ENCODE measurements around the gene DHODH.

DHODH gene

DNA sequence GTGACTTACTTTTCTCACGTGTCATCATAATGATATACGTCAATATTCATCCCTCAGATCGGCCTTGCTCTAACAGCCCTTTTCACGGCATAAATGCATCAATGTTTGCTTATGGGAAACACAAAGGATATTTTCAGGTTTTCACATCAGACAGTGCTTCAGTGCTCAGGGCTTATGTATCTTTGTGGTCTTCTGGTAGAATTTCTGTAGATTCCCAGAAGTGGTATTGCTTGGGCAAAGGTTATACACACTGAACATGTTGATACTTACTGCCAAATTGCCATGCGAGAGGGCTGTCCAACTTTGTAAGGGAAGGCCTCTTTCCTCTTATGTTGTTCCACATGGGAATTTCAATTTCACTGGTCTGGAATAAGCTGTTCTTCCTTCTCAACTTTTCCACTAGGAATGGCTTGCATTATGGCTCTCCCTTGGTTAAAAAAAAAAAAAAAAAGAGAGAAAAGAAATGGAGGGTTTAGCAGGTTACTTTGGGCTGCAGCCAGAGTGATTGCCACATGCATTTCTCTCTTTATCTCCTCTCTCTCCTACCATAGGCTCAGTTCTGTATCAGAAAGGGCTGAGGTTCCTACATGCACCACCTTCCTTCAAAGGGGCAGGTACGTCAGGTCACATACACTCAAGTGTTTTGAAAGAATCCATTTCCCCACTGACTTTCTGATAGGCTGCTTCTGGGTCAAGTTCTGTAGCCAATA is 19.3 kb downstream of the DHODH start:
- Histone ChIP-seq H3K27ac (ENCODE audit: insufficient read depth, low read length, poor library complexity, severe bottlenecking) (no peak overlapping the region), H3K4me1 (ENCODE audit: control insufficient read depth, insufficient read depth, low read length, poor library complexity, severe bottlenecking) (no peaks in the 10 kb centered on the region), H3K36me3 (ENCODE audit: control insufficient read depth, insufficient read depth, low read length) (peaks cover 22% of the 10 kb centered on the region), H3K9me3 (ENCODE audit: control insufficient read depth, low read length) (no peaks in the 10 kb centered on the region), H3K27me3 (replicated peaks; ENCODE audit: control insufficient read depth, insufficient read depth, low read length, poor library complexity, severe bottlenecking) (no peaks in the 10 kb centered on the region), H3K4me3 (ENCODE audit: insufficient read depth, low read depth, low read length, poor library complexity, severe bottlenecking) (no peak overlapping the region)
- no peak for DNase-seq

DNA sequence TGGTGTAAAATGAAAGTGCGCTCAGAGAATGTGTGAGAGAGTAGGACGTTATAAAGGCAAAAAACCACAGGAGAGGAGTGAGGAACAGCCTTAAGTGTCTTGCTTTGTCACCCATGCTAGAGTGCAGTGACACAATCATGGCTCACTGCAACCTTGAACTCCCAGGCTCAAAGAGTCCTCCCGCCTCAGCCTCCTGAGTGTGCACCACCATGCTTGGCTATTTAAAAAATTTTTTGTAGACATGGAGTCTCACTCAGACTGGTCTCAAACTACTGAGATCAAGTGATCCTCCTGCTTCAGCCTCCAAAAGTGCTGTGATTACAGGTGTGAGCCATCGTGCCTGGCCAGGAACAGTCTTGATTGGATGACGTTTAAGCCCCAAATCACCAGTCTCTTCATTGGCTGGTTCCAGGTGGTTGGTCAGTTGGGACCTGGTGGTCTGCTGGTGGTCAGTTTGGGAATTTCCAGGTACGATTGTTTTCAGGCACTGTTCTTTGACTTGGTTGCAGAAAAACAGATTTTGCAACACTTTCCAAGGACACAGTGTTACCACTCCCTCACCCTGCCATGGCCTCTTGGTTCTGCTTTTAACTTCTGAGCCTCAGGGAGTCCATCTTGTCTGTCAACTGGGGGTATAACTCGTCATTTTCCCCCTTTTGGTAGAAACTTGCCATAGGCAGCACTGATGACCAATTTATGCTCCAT is 21.2 kb downstream of the DHODH start:
- Histone ChIP-seq H3K27ac (ENCODE audit: insufficient read depth, low read length, poor library complexity, severe bottlenecking) (no peak overlapping the region), H3K4me3 (ENCODE audit: insufficient read depth, low read depth, low read length, poor library complexity, severe bottlenecking) (no peak overlapping the region), H3K27me3 (replicated peaks; ENCODE audit: control insufficient read depth, insufficient read depth, low read length, poor library complexity, severe bottlenecking) (no peaks in the 10 kb centered on the region), H3K9me3 (ENCODE audit: control insufficient read depth, low read length) (no peaks in the 10 kb centered on the region), H3K36me3 (ENCODE audit: control insufficient read depth, insufficient read depth, low read length) (peaks cover 11% of the 10 kb centered on the region), H3K4me1 (ENCODE audit: control insufficient read depth, insufficient read depth, low read length, poor library complexity, severe bottlenecking) (no peaks in the 10 kb centered on the region)
- DNase-seq = no peak

DNA sequence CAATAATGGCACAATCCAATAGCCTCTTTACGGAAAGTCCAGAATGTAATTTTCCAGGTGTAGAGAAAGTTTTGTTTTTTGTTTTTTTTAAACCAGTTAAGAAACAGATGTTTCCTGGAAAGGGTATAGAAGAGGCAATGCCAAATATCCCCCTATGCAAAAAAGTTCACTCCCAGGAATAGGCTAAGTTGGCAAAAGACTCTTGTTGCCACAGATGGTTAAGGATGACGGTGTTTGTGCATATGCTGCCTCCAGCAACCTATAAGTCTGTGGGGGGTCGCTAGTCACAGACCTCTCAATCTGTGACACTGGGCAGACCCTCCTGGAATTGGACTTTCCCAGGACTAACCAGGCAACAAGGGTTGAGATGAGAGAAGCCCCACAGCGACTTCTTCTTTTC is 24.9 kb downstream of the DHODH start:
- no peak overlapping the region for H3K4me3 ChIP-seq (ENCODE audit: insufficient read depth, low read depth, low read length, poor library complexity, severe bottlenecking)
- no peak for DNase-seq
- H3K27me3 ChIP-seq (replicated peaks; ENCODE audit: control insufficient read depth, insufficient read depth, low read length, poor library complexity, severe bottlenecking) = no peaks in the 10 kb centered on the region
- H3K27ac ChIP-seq (ENCODE audit: insufficient read depth, low read length, poor library complexity, severe bottlenecking) = no peak overlapping the region
- no peaks in the 10 kb centered on the region for H3K9me3 ChIP-seq (ENCODE audit: control insufficient read depth, low read length)
- no peaks in the 10 kb centered on the region for H3K4me1 ChIP-seq (ENCODE audit: control insufficient read depth, insufficient read depth, low read length, poor library complexity, severe bottlenecking)
- no peaks in the 10 kb centered on the region for H3K36me3 ChIP-seq (ENCODE audit: control insufficient read depth, insufficient read depth, low read length)

DNA sequence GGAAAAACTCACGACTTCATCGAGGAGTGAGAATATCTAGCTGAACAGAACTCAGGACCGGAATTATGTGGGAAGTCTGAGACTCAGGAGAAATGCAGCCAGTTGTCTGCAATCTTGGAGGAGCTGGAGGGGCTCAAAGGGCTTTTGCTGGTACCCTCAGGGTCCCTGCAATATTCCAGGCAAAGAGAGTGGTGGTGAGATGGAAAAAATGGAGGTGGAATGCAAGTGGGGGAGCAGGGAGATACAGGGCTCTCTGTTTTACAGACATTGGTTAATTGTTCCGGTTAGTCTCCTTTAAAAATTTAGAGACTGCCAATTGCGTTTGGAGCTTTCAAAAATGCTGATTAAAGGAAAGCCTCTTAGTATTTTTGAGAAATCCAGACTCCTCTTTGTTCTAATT is 27.6 kb downstream of the DHODH start:
- Histone ChIP-seq H3K36me3 (ENCODE audit: control insufficient read depth, insufficient read depth, low read length) (no peaks in the 10 kb centered on the region), H3K4me1 (ENCODE audit: control insufficient read depth, insufficient read depth, low read length, poor library complexity, severe bottlenecking) (no peaks in the 10 kb centered on the region), H3K9me3 (ENCODE audit: control insufficient read depth, low read length) (no peaks in the 10 kb centered on the region), H3K27ac (ENCODE audit: insufficient read depth, low read length, poor library complexity, severe bottlenecking) (no peak overlapping the region), H3K4me3 (ENCODE audit: insufficient read depth, low read depth, low read length, poor library complexity, severe bottlenecking) (no peak overlapping the region), H3K27me3 (replicated peaks; ENCODE audit: control insufficient read depth, insufficient read depth, low read length, poor library complexity, severe bottlenecking) (no peaks in the 10 kb centered on the region)
- DNase-seq = no peak

DNA sequence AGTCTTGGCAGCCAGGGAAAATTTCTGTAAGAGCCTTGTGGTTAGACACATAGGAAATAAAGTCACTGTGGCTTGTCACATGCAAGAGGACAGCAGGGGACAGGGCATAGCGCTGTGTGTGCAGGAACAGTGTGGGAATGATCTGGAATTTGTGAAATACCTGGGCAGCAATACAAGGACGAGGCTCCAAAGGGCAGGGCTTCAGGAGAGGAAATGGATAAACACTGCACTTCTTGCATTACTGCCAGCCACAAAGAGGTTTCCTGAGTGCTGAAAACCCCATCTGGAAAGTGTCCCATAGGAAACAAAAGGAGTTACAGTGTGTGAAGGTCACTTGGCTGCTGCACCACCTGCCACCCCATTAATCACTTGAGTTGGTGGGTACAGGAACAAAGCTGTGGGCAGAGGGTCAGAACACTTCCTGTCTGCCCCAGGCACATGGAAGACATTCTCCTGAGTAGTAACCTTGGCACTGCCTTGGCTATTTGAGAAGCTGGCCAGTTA is 33.7 kb downstream of the DHODH start:
- Histone ChIP-seq H3K27me3 (replicated peaks; ENCODE audit: control insufficient read depth, insufficient read depth, low read length, poor library complexity, severe bottlenecking) (no peaks in the 10 kb centered on the region), H3K4me1 (ENCODE audit: control insufficient read depth, insufficient read depth, low read length, poor library complexity, severe bottlenecking) (no peaks in the 10 kb centered on the region), H3K27ac (ENCODE audit: insufficient read depth, low read length, poor library complexity, severe bottlenecking) (no peak overlapping the region), H3K36me3 (ENCODE audit: control insufficient read depth, insufficient read depth, low read length) (no peaks in the 10 kb centered on the region), H3K4me3 (ENCODE audit: insufficient read depth, low read depth, low read length, poor library complexity, severe bottlenecking) (no peak overlapping the region), H3K9me3 (ENCODE audit: control insufficient read depth, low read length) (no peaks in the 10 kb centered on the region)
- no peak for DNase-seq

DNA sequence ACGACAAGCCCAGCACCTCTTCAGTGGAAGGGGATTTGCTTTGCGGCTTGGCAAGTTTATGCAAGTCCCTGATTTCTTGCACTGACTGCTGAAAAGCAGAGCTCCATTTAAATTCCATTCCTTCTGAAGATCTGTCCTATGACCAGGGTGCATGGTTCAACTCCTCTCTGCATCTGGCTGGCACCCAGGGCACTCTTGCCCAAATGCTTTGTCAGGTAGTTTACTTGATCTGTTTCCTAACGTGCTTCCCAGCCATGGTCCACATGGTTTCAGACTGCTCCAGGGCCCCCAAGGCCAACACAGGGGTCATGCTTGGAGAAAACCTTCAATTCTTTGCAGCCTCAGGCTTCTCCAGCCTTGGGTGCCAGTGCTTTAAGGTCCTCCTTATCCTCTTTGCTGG is 34.5 kb downstream of the DHODH start:
- H3K4me1 ChIP-seq (ENCODE audit: control insufficient read depth, insufficient read depth, low read length, poor library complexity, severe bottlenecking) = no peaks in the 10 kb centered on the region
- no peaks in the 10 kb centered on the region for H3K9me3 ChIP-seq (ENCODE audit: control insufficient read depth, low read length)
- no peaks in the 10 kb centered on the region for H3K36me3 ChIP-seq (ENCODE audit: control insufficient read depth, insufficient read depth, low read length)
- H3K27me3 ChIP-seq (replicated peaks; ENCODE audit: control insufficient read depth, insufficient read depth, low read length, poor library complexity, severe bottlenecking) = no peaks in the 10 kb centered on the region
- no peak overlapping the region for H3K4me3 ChIP-seq (ENCODE audit: insufficient read depth, low read depth, low read length, poor library complexity, severe bottlenecking)
- DNase-seq = no peak
- H3K27ac ChIP-seq (ENCODE audit: insufficient read depth, low read length, poor library complexity, severe bottlenecking) = no peak overlapping the region

DNA sequence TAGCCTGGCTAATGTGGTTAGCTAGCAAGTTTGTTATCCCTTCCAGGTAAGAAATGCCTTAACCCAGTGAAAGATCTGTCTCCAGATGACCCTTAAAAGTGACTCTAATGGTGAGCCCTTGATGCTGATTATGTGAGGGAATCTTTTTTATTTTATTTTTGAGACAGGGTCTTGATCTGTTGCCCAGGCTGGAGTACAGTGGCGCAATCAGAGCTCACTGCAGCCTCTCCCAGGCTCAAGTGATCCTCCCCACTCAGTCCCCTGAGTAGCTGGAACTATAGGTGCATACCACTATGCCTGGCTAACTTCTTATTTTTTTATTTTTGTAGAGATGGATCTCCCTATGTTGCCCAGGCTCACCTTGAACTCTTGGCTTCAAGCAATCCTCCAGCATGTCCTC is 35.0 kb downstream of the DHODH start:
- no peak for DNase-seq
- Histone ChIP-seq H3K4me1 (ENCODE audit: control insufficient read depth, insufficient read depth, low read length, poor library complexity, severe bottlenecking) (no peaks in the 10 kb centered on the region), H3K9me3 (ENCODE audit: control insufficient read depth, low read length) (no peaks in the 10 kb centered on the region), H3K27me3 (replicated peaks; ENCODE audit: control insufficient read depth, insufficient read depth, low read length, poor library complexity, severe bottlenecking) (no peaks in the 10 kb centered on the region), H3K4me3 (ENCODE audit: insufficient read depth, low read depth, low read length, poor library complexity, severe bottlenecking) (no peak overlapping the region), H3K36me3 (ENCODE audit: control insufficient read depth, insufficient read depth, low read length) (no peaks in the 10 kb centered on the region), H3K27ac (ENCODE audit: insufficient read depth, low read length, poor library complexity, severe bottlenecking) (no peak overlapping the region)

DNA sequence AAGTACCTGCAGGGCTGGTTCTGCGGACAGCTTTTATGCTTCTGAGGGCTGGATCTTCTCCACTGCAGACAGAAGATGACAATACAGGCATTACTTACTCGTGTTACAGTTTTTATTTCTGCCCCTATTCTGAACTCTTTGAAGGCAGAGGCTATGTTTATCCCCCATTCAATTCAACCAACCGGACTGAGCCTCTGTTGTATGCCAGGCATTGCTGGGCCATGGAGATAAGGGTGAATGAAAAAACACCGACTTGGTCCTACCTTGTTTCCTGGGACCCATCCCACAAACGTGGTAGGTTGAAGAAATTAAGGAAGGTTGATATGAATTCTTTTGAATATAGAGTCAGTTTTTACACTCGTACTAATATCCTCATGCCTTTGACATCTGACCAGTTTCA is 35.8 kb downstream of the DHODH start:
- no peak for DNase-seq

DNA sequence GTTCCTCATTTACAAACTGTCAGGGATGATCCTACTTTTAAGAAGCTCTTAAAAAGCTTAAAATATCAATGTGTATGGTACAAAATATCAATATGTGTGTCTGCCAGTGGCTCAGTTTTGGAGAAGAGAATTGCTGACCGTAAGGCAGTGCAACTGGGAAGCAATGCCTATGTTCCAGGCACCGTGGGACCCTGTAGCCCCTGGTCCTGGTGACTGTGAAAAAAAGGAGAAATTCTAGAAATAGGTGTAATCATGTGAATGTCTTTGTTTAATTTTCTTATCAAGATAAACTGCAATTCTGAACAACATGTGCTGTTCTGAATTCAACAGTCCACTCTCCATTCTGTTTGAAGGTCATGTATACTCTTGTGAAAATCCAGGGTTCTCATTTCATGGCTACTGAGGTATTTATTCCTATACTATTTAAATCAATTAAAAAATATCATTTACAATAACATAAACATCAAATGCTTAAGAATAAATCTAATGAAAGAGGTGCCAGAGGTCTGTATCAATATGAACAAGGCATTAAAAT is 36.3 kb downstream of the DHODH start:
- DNase-seq = no peak
- no peaks in the 10 kb centered on the region for H3K4me1 ChIP-seq (ENCODE audit: control insufficient read depth, insufficient read depth, low read length, poor library complexity, severe bottlenecking)
- H3K36me3 ChIP-seq (ENCODE audit: control insufficient read depth, insufficient read depth, low read length) = no peaks in the 10 kb centered on the region
- no peak overlapping the region for H3K27ac ChIP-seq (ENCODE audit: insufficient read depth, low read length, poor library complexity, severe bottlenecking)
- no peaks in the 10 kb centered on the region for H3K27me3 ChIP-seq (replicated peaks; ENCODE audit: control insufficient read depth, insufficient read depth, low read length, poor library complexity, severe bottlenecking)
- no peak overlapping the region for H3K4me3 ChIP-seq (ENCODE audit: insufficient read depth, low read depth, low read length, poor library complexity, severe bottlenecking)
- H3K9me3 ChIP-seq (ENCODE audit: control insufficient read depth, low read length) = no peaks in the 10 kb centered on the region

More for the DNA sequence above, 35.8 kb downstream of the DHODH start:
- Histone ChIP-seq H3K4me3 (ENCODE audit: insufficient read depth, low read depth, low read length, poor library complexity, severe bottlenecking) (no peak overlapping the region), H3K9me3 (ENCODE audit: control insufficient read depth, low read length) (no peaks in the 10 kb centered on the region), H3K27ac (ENCODE audit: insufficient read depth, low read length, poor library complexity, severe bottlenecking) (no peak overlapping the region), H3K36me3 (ENCODE audit: control insufficient read depth, insufficient read depth, low read length) (no peaks in the 10 kb centered on the region), H3K27me3 (replicated peaks; ENCODE audit: control insufficient read depth, insufficient read depth, low read length, poor library complexity, severe bottlenecking) (no peaks in the 10 kb centered on the region), H3K4me1 (ENCODE audit: control insufficient read depth, insufficient read depth, low read length, poor library complexity, severe bottlenecking) (no peaks in the 10 kb centered on the region)

DNA sequence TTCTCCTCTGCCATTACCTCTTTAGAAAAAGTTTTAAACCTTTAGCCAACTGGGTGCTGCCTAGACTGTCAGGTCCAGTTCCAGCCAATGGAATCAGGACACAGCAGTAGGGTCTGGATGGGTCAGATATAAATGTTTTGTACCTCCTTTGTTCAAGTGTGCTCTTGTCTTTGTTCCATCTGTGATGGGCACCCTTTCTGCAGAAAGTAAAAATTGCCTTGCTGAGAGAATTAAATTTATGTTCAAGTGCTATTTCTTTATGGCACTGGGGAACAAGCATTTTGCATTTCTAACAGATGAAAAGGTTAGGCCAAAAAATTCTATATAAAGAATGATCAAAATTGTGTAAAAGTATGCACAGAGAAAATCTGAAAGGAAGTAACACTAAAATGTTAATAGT is 40.6 kb downstream of the DHODH start:
- no peaks in the 10 kb centered on the region for H3K9me3 ChIP-seq (ENCODE audit: control insufficient read depth, low read length)
- DNase-seq = no peak
- no peaks in the 10 kb centered on the region for H3K36me3 ChIP-seq (ENCODE audit: control insufficient read depth, insufficient read depth, low read length)
- no peaks in the 10 kb centered on the region for H3K4me1 ChIP-seq (ENCODE audit: control insufficient read depth, insufficient read depth, low read length, poor library complexity, severe bottlenecking)
- H3K4me3 ChIP-seq (ENCODE audit: insufficient read depth, low read depth, low read length, poor library complexity, severe bottlenecking) = no peak overlapping the region
- no peaks in the 10 kb centered on the region for H3K27me3 ChIP-seq (replicated peaks; ENCODE audit: control insufficient read depth, insufficient read depth, low read length, poor library complexity, severe bottlenecking)
- no peak overlapping the region for H3K27ac ChIP-seq (ENCODE audit: insufficient read depth, low read length, poor library complexity, severe bottlenecking)

Measured in effector memory CD4-positive, alpha-beta T cell (primary cell).